Measurements from ENCODE around the gene MAMLD1. TPM values are rescaled to one million over a fixed set of nuclear protein-coding genes. Genes with fewer than 3 reads are reported as not detected.

MAMLD1 gene
- total and polyA plus RNA-seq, 9 of the 15 experiments (the other 6 are each of a cell fraction or from before 2014, with no cell fraction given) = 0.12 to 0.18 TPM; not detected in 7

DNA sequence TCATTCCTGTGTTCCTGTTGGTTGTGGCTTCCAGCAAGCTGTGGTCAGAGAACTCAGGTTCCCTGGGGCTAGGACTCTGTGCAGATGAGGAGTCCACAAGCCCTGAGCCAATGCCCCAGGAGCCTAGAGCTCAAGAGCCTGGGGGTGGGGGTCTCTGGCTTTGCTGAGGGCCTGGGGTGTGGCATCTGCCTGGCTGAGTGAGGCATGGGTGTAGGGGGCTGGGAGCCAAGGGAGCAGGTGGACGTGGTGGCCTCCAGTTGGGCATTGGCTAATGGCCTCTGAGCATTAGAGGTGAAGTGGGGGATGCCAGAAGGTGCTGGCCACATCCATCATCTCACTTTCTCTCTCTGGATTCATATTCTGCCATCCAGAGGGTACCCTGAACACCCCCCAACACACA, 5.3 kb upstream of the MAMLD1 start:
- Histone ChIP-seq H3K9me1 (ENCODE audit: control insufficient read depth, insufficient read depth, low read length) (no peaks in the 10 kb centered on the region), H2AFZ (ENCODE audit: low read depth, low read length) (no peak overlapping the region), H3K4me3 (no peak overlapping the region), H3K36me3 (ENCODE audit: control insufficient read depth, insufficient read depth, low read length) (no peaks in the 10 kb centered on the region), H3K9me3 (replicated peaks; ENCODE audit: control insufficient read depth, insufficient read depth, low read depth, low read length) (no peaks in the 10 kb centered on the region), H4K20me1 (replicated peaks; ENCODE audit: control insufficient read depth, insufficient read depth, low read length) (no peaks in the 10 kb centered on the region), H3K4me1 (replicated peaks in 1 of 2; ENCODE audit: control insufficient read depth in 2 of 2, insufficient read depth in 2 of 2, low read length in 2 of 2) (peaks cover 0 to 4% of the 10 kb centered on the region in 2 experiments; a peak in 2 of 5 replicates), H3K4me2 (ENCODE audit: insufficient read depth, low read length) (no peak overlapping the region), H3K27ac (ENCODE audit: extremely low read depth, low read depth, low read length) (no peak overlapping the region), H3K27me3 (ENCODE audit: control insufficient read depth in 2 of 2, insufficient read depth in 2 of 2, low read length in 2 of 2) (peaks cover 0 to 34% of the 10 kb centered on the region in 2 experiments; a peak in 2 of 5 replicates), H3K79me2 (ENCODE audit: control insufficient read depth, insufficient read depth, low read length) (no peaks in the 10 kb centered on the region), H3K9ac (ENCODE audit: insufficient read depth in 1 of 2, low read depth in 2 of 2, low read length in 2 of 2) (no peak overlapping the region)
- no peak for DNase-seq (ENCODE audit: extremely low read depth in 1 of 4, low spot score in 3 of 4)
- BruUV-seq (replicated peaks) = no TSS peak
- WGBS (ENCODE audit: insufficient coverage, low coverage, missing lambda C conversion rate) = 0% methylated on average over 1 of the region's 1 CpG
- no peak for FAIRE-seq
- intact Hi-C loops (cut with micrococcal nuclease) (no loop called here), in situ Hi-C loops (cut with MboI) (no loop called here)
- ChIA-PET POLR2A (interaction anchor here (0.6 to 1.0 kb wide), 2 partner anchors 9 to 410 kb away, joined by 3 read pairs; no protein-coding TSS in a partner anchor), CTCF (ENCODE audit: low intra/inter-chr PET ratio) (no interaction called here)
- no peak for ATAC-seq
- TF ChIP-seq THRA (IDR thresholded peaks at IDR 0.05) = no peak
- no peak for TF ChIP-seq PHF8 (IDR thresholded peaks at IDR 0.05; ENCODE audit: borderline replicate concordance, low read length)
- no peak for TF ChIP-seq SRSF7 (optimal IDR thresholded peaks at IDR 0.05; ENCODE audit: low read depth, low read length)
- TF ChIP-seq ZNF146 (CRISPR knock-in tag; IDR thresholded peaks at IDR 0.05; ENCODE audit: unreplicated experiment) = no peak
- TF ChIP-seq, protein P1, sequence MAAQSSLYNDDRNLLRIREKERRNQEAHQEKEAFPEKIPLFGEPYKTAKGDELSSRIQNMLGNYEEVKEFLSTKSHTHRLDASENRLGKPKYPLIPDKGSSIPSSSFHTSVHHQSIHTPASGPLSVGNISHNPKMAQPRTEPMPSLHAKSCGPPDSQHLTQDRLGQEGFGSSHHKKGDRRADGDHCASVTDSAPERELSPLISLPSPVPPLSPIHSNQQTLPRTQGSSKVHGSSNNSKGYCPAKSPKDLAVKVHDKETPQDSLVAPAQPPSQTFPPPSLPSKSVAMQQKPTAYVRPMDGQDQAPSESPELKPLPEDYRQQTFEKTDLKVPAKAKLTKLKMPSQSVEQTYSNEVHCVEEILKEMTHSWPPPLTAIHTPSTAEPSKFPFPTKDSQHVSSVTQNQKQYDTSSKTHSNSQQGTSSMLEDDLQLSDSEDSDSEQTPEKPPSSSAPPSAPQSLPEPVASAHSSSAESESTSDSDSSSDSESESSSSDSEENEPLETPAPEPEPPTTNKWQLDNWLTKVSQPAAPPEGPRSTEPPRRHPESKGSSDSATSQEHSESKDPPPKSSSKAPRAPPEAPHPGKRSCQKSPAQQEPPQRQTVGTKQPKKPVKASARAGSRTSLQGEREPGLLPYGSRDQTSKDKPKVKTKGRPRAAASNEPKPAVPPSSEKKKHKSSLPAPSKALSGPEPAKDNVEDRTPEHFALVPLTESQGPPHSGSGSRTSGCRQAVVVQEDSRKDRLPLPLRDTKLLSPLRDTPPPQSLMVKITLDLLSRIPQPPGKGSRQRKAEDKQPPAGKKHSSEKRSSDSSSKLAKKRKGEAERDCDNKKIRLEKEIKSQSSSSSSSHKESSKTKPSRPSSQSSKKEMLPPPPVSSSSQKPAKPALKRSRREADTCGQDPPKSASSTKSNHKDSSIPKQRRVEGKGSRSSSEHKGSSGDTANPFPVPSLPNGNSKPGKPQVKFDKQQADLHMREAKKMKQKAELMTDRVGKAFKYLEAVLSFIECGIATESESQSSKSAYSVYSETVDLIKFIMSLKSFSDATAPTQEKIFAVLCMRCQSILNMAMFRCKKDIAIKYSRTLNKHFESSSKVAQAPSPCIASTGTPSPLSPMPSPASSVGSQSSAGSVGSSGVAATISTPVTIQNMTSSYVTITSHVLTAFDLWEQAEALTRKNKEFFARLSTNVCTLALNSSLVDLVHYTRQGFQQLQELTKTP (IDR thresholded peaks at IDR 0.05; ENCODE audit: low read depth in 1 of 2, partially characterized antibody in 2 of 2) = no peak
- no peak for TF ChIP-seq OTX1 (CRISPR knock-in tag; IDR thresholded peaks at IDR 0.05)
- TF ChIP-seq ZSCAN32 (CRISPR knock-in tag; IDR thresholded peaks at IDR 0.05) = no peak
- no peak for TF ChIP-seq ZNF140 (CRISPR knock-in tag; IDR thresholded peaks at IDR 0.05)
- TF ChIP-seq DIDO1 (tag; IDR thresholded peaks at IDR 0.05; ENCODE audit: low read depth) = no peak
- TF ChIP-seq, protein P2, sequence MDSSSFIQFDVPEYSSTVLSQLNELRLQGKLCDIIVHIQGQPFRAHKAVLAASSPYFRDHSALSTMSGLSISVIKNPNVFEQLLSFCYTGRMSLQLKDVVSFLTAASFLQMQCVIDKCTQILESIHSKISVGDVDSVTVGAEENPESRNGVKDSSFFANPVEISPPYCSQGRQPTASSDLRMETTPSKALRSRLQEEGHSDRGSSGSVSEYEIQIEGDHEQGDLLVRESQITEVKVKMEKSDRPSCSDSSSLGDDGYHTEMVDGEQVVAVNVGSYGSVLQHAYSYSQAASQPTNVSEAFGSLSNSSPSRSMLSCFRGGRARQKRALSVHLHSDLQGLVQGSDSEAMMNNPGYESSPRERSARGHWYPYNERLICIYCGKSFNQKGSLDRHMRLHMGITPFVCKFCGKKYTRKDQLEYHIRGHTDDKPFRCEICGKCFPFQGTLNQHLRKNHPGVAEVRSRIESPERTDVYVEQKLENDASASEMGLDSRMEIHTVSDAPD (CRISPR knock-in tag; IDR thresholded peaks at IDR 0.05) = no peak
- TF ChIP-seq, protein P3, sequence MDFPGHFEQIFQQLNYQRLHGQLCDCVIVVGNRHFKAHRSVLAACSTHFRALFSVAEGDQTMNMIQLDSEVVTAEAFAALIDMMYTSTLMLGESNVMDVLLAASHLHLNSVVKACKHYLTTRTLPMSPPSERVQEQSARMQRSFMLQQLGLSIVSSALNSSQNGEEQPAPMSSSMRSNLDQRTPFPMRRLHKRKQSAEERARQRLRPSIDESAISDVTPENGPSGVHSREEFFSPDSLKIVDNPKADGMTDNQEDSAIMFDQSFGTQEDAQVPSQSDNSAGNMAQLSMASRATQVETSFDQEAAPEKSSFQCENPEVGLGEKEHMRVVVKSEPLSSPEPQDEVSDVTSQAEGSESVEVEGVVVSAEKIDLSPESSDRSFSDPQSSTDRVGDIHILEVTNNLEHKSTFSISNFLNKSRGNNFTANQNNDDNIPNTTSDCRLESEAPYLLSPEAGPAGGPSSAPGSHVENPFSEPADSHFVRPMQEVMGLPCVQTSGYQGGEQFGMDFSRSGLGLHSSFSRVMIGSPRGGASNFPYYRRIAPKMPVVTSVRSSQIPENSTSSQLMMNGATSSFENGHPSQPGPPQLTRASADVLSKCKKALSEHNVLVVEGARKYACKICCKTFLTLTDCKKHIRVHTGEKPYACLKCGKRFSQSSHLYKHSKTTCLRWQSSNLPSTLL (IDR thresholded peaks at IDR 0.05) = no peak
- TF ChIP-seq ARID1B (IDR thresholded peaks at IDR 0.05) = no peak
- no peak for TF ChIP-seq POLR2AphosphoS5 (IDR thresholded peaks at IDR 0.05; ENCODE audit: control insufficient read depth, insufficient read depth, low read depth, low read length)
- TF ChIP-seq TARDBP (IDR thresholded peaks at IDR 0.05) = no peak
- TF ChIP-seq ZNF124 (CRISPR knock-in tag; IDR thresholded peaks at IDR 0.05) = no peak

Measured in K562 (cell line).